ENCODE measurements around the gene TMEM115.

TMEM115 gene

GRCh38 chr3:50352781-50353180 is 6.5 kb downstream of the TMEM115 start:
- Histone ChIP-seq H3K4me1 (peaks cover 45% of the 10 kb centered on the region), H3K27ac (no peak overlapping the region), H3K36me3 (ENCODE audit: control insufficient read depth, insufficient read depth, low read length) (no peaks in the 10 kb centered on the region)

GRCh38 chr3:50351323-50351697 is 8.0 kb downstream of the TMEM115 start:
- H3K27ac ChIP-seq: peak overlapping the region; percentile 94
- no peaks in the 10 kb centered on the region for H3K27me3 ChIP-seq (ENCODE audit: control insufficient read depth, insufficient read depth, low read length)
- H3K4me3 ChIP-seq (ENCODE audit: low read depth, low read length): peak overlapping the region; percentile 86
- H2AFZ ChIP-seq: peak overlapping the region; percentile 91
- peaks cover 24% of the 10 kb centered on the region for H3K79me2 ChIP-seq
- no peak overlapping the region for H3K9ac ChIP-seq
- no peaks in the 10 kb centered on the region for H3K9me3 ChIP-seq (ENCODE audit: control insufficient read depth, low read length)
- H3K4me1 ChIP-seq: peaks cover 31% of the 10 kb centered on the region
- H3K4me2 ChIP-seq (ENCODE audit: low read length): peak overlapping the region; percentile 88
- no peaks in the 10 kb centered on the region for H3K36me3 ChIP-seq (ENCODE audit: control insufficient read depth, insufficient read depth, low read length)
- no peak for TF ChIP-seq CTCF (IDR thresholded peaks at IDR 0.05)

More at GRCh38 chr3:50352781-50353180, 6.5 kb downstream of the TMEM115 start:
- Histone ChIP-seq H2AFZ (no peak overlapping the region), H3K9ac (no peak overlapping the region), H3K4me2 (ENCODE audit: low read length) (no peak overlapping the region), H3K9me3 (ENCODE audit: control insufficient read depth, low read length) (no peaks in the 10 kb centered on the region), H3K27me3 (ENCODE audit: control insufficient read depth, insufficient read depth, low read length) (no peaks in the 10 kb centered on the region), H3K79me2 (peaks cover 36% of the 10 kb centered on the region), H3K4me3 (ENCODE audit: low read depth, low read length) (no peak overlapping the region)
- TF ChIP-seq CTCF (IDR thresholded peaks at IDR 0.05): no peak

- Histone ChIP-seq H3K9me3 (ENCODE audit: control insufficient read depth, low read length) (no peaks in the 10 kb centered on the region), H3K9ac (peak within 1 kb of the TSS; percentile 82), H3K27me3 (ENCODE audit: control insufficient read depth, insufficient read depth, low read length) (no peaks in the 10 kb centered on the region), H3K4me1 (peaks cover 28% of the 10 kb centered on the region), H3K27ac (peak within 1 kb of the TSS; percentile 94), H2AFZ (peak within 1 kb of the TSS; percentile 91), H3K36me3 (ENCODE audit: control insufficient read depth, insufficient read depth, low read length) (no peaks in the 10 kb centered on the region), H3K4me3 (ENCODE audit: low read depth, low read length) (peak within 1 kb of the TSS; percentile 86), H3K4me2 (ENCODE audit: low read length) (peak within 1 kb of the TSS; percentile 88), H3K79me2 (peaks cover 24% of the 10 kb centered on the region)
- TF ChIP-seq CTCF (IDR thresholded peaks at IDR 0.05): no peak
Measured at GRCh38 chr3:50350527-50351322, 8.6 kb downstream of the TMEM115 start, which contains the start of the genes CYB561D2 and NPRL2. Gene CYB561D2, plus strand, starts transcription at chr3:50350862. Its CDS starts 572 bp downstream, at chr3:50351434. Gene NPRL2, minus strand, starts transcription at chr3:50350775. Its CDS starts 123 bp downstream, at chr3:50350652.

- Histone ChIP-seq H3K27ac (peak overlapping the region; percentile 94), H3K9me3 (ENCODE audit: control insufficient read depth, low read length) (no peaks in the 10 kb centered on the region), H3K36me3 (ENCODE audit: control insufficient read depth, insufficient read depth, low read length) (no peaks in the 10 kb centered on the region), H3K27me3 (ENCODE audit: control insufficient read depth, insufficient read depth, low read length) (no peaks in the 10 kb centered on the region), H2AFZ (peak overlapping the region; percentile 91), H3K4me3 (ENCODE audit: low read depth, low read length) (peak overlapping the region; percentile 86), H3K4me2 (ENCODE audit: low read length) (peak overlapping the region; percentile 88), H3K79me2 (peaks cover 24% of the 10 kb centered on the region), H3K9ac (peak overlapping the region; percentile 82), H3K4me1 (peaks cover 27% of the 10 kb centered on the region)
- no peak for TF ChIP-seq CTCF (IDR thresholded peaks at IDR 0.05)
Measured at GRCh38 chr3:50350213-50350526, 9.2 kb downstream of the TMEM115 start.

Data from parathyroid adenoma (tissue), 2 donors.